Measurements from ENCODE around the gene THRB.

Gene THRB

GRCh38 chr3:24086206-24086605 lies 408.4 kb downstream of the THRB start:
- Mint-ChIP-seq H3K9me3 (no peaks in the 10 kb centered on the region), H3K27me3 (peaks cover 8% of the 10 kb centered on the region), H3K4me3 (no peak overlapping the region), H3K4me1 (ENCODE audit: low read depth) (no peaks in the 10 kb centered on the region), H3K27ac (no peak overlapping the region), H3K36me3 (ENCODE audit: low read depth) (no peaks in the 10 kb centered on the region)

GRCh38 chr3:24072193-24072592 lies 422.5 kb downstream of the THRB start:
- peaks cover 4% of the 10 kb centered on the region for H3K27me3 Mint-ChIP-seq
- H3K4me3 Mint-ChIP-seq = no peak overlapping the region
- H3K4me1 Mint-ChIP-seq (ENCODE audit: low read depth) = no peaks in the 10 kb centered on the region
- H3K27ac Mint-ChIP-seq = no peak overlapping the region
- no peaks in the 10 kb centered on the region for H3K36me3 Mint-ChIP-seq (ENCODE audit: low read depth)
- H3K9me3 Mint-ChIP-seq = no peaks in the 10 kb centered on the region

- Mint-ChIP-seq H3K36me3 (ENCODE audit: low read depth) (no peaks in the 10 kb centered on the region), H3K27ac (no peak overlapping the region), H3K9me3 (no peaks in the 10 kb centered on the region), H3K4me3 (no peak overlapping the region), H3K4me1 (ENCODE audit: low read depth) (no peaks in the 10 kb centered on the region), H3K27me3 (no peaks in the 10 kb centered on the region)
These were observed 425.6 kb downstream of the THRB start for GRCh38 chr3:24069045-24069444.

- no peaks in the 10 kb centered on the region for H3K4me1 Mint-ChIP-seq (ENCODE audit: low read depth)
- H3K27me3 Mint-ChIP-seq = no peaks in the 10 kb centered on the region
- H3K27ac Mint-ChIP-seq = no peak overlapping the region
- H3K36me3 Mint-ChIP-seq (ENCODE audit: low read depth) = no peaks in the 10 kb centered on the region
- H3K9me3 Mint-ChIP-seq = no peaks in the 10 kb centered on the region
- H3K4me3 Mint-ChIP-seq = no peak overlapping the region
These were observed 427.2 kb downstream of the THRB start for GRCh38 chr3:24067483-24067882.

Measured in stimulated activated naive CD8-positive, alpha-beta T cell treated with anti-CD3 and anti-CD28 coated beads, Interleukin-15, Interleukin-2, amounts not matched to agents 100 ng/mL and 50 ng/mL, for 24 hours (primary cell).